Measurements from ENCODE around the gene ANKRD2. TPM values are rescaled to one million over a fixed set of nuclear protein-coding genes. Genes with fewer than 3 reads are reported as not detected.

Gene ANKRD2
- total and polyA plus RNA-seq, 8 donors, result 0.25 to 9.9 (median 0.68) TPM; not detected in 5

DNA sequence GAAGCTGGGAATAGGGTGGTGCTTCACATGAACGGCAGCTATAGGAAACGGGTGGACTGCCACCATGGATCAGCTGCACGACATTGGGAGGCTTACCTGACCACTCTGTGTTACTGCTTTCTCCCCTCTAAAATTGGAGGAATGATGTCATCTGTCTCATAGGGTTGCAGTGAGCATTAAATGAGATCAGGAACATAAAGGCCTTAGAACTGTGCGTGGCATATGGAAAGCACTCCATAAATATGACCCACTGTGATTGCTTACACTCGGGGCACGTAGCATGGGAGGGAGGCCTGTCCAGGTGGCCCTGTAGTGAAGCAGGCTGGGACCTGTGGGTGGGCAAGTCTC, 26.7 kb downstream of the ANKRD2 start:
- Histone ChIP-seq H3K27me3 (no peaks in the 10 kb centered on the region), H3K4me1 (peaks cover 3 to 17% (median 10%) of the 10 kb centered on the region in 4 donors), H3K36me3 (no peaks in the 10 kb centered on the region), H3K4me3 (no peak overlapping the region), H3K9me3 (no peaks in the 10 kb centered on the region), H3K27ac (no peak overlapping the region)
- no peak for DNase-seq
- 78 to 87% (median 81%) methylated on average over 6 of the region's 6 CpGs for WGBS, 5 donors
- intact Hi-C loops (cut with DNase I; ENCODE audit: low total_unique reads), result no loop called here
- TF ChIP-seq EP300 (IDR thresholded peaks at IDR 0.05) (no peak), POLR2AphosphoS5 (IDR thresholded peaks at IDR 0.05) (no peak), POLR2A (IDR thresholded peaks at IDR 0.05) (no peak)
- TF ChIP-seq, protein P1, sequence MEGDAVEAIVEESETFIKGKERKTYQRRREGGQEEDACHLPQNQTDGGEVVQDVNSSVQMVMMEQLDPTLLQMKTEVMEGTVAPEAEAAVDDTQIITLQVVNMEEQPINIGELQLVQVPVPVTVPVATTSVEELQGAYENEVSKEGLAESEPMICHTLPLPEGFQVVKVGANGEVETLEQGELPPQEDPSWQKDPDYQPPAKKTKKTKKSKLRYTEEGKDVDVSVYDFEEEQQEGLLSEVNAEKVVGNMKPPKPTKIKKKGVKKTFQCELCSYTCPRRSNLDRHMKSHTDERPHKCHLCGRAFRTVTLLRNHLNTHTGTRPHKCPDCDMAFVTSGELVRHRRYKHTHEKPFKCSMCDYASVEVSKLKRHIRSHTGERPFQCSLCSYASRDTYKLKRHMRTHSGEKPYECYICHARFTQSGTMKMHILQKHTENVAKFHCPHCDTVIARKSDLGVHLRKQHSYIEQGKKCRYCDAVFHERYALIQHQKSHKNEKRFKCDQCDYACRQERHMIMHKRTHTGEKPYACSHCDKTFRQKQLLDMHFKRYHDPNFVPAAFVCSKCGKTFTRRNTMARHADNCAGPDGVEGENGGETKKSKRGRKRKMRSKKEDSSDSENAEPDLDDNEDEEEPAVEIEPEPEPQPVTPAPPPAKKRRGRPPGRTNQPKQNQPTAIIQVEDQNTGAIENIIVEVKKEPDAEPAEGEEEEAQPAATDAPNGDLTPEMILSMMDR (IDR thresholded peaks at IDR 0.05), result no peak

DNA sequence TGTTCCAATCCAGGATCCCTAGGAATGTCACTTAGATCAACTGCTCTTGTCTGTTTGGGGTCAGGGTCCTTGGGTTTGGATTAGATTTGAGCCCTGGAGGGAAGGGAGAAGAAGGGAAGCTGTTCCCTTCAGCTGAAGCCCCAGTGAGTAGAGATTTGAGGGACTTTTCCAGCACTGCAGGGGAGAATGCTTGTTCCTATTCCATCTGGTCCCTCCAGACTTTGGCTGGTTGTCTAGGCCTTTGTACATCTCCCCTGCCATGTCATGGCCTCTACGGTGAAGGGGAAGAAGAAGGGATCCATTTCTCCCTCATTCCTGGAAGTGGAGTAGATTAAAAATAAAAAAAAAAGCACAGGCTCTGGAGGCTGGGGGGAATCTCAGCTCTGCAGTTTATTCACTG, 28.0 kb downstream of the ANKRD2 start:
- 72 to 100% (median 94%) methylated on average over 1 of the region's 1 CpG for WGBS, 5 donors
- no peak overlapping the region for H3K27ac ChIP-seq
- no peak overlapping the region for H3K4me3 ChIP-seq
- DNase-seq, result no peak
- no peak for TF ChIP-seq EP300 (IDR thresholded peaks at IDR 0.05)
- TF ChIP-seq, protein P1 (IDR thresholded peaks at IDR 0.05), result no peak
- TF ChIP-seq POLR2A (IDR thresholded peaks at IDR 0.05), result no peak
- no peak for TF ChIP-seq POLR2AphosphoS5 (IDR thresholded peaks at IDR 0.05)
- peaks cover 3 to 15% (median 9%) of the 10 kb centered on the region in 4 donors for H3K4me1 ChIP-seq
- no peaks in the 10 kb centered on the region for H3K9me3 ChIP-seq
- intact Hi-C loops (cut with DNase I; ENCODE audit: low total_unique reads), result no loop called here
- H3K36me3 ChIP-seq, result no peaks in the 10 kb centered on the region
- H3K27me3 ChIP-seq, result no peaks in the 10 kb centered on the region

DNA sequence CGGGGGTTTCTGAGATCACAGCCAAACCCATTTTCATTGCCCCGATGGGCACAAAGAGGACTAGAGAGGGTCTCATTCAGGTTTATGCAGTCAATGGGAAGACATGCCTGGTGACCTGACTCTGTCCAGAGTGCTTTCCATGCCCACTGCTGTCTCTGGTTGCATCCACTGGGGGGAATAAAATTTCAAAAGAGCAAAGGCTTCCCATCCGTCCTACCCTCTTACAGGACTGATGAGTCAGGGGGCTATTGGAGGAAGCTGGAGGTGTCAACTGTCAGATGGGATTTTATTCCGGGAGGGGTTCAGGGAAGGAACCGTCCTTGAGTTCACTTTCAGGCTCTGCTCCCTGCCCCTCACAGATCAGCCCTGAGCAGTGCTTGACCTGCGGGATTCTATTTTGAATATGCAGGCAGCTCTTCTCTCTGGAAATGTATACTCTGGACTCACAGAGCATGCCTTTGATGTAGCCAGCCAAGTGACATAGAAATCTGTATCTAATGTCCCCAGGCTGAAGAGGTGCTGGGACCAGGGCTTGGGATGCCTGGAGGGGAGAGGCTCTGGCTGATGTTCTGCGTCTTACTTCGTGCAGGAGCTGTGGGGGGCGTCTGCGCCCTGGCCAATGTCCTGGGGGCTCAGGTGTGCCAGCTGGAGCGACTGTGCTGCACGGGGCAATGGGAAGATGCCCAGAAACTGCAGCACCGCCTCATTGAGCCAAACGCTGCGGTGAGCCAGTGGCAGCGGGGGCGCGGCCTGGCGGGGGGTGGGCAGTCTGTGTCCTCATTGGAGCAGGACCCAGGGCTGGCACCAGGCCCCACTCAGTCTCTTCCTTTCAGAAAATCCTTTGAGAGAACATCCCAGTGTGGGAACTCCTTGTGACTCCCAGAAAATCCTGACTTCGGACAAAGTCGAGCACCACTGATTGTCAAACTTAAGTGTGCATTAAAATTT, 29.0 kb downstream of the ANKRD2 start:
- no peaks in the 10 kb centered on the region for H3K9me3 ChIP-seq
- WGBS, 5 donors, result 76 to 85% (median 83%) methylated on average over 19 to 21 of the region's 21 CpGs
- H3K27me3 ChIP-seq, result no peaks in the 10 kb centered on the region
- DNase-seq, result no peak
- intact Hi-C loops (cut with DNase I; ENCODE audit: low total_unique reads), result no loop called here
- TF ChIP-seq, protein P1 (IDR thresholded peaks at IDR 0.05), result no peak
- TF ChIP-seq EP300 (IDR thresholded peaks at IDR 0.05) (no peak), POLR2A (IDR thresholded peaks at IDR 0.05) (no peak), POLR2AphosphoS5 (IDR thresholded peaks at IDR 0.05) (no peak)
- no peak overlapping the region for H3K27ac ChIP-seq
- H3K4me3 ChIP-seq, result no peak overlapping the region
- no peaks in the 10 kb centered on the region for H3K36me3 ChIP-seq
- H3K4me1 ChIP-seq, result peaks cover 0 to 7% (median 4%) of the 10 kb centered on the region in 4 donors

DNA sequence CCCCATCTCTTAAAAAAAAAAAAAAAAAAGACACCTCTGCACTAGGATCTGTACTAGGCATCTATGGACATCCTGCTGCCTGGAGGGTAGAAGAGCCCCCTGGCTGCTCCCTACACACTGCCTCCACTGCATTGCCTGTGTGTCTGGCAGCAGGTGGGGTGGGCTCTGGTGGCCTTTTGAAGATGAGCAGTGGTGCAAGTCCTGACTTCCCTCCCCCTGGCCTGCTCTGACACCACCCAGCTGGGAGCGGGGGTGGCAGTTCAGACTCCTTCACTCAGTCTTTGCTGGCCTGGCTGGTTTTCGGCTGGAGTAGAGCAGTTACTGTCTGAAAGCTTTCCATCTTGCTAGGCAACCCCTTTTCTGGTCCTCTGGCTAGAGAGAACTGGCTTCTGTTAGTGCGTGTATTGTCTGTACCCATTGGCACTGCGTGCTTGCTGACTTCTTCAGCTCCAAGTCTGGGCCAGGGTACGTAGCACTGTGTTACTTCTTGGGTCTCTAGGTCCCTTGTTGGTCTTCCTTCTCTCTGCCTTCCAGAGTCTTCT, 34.6 kb downstream of the ANKRD2 start:
- H3K9me3 ChIP-seq, result no peaks in the 10 kb centered on the region
- no peak for DNase-seq
- H3K27me3 ChIP-seq, result no peaks in the 10 kb centered on the region
- intact Hi-C loops (cut with DNase I; ENCODE audit: low total_unique reads), result no loop called here
- TF ChIP-seq EP300 (IDR thresholded peaks at IDR 0.05), result no peak
- TF ChIP-seq, protein P1 (IDR thresholded peaks at IDR 0.05), result no peak
- TF ChIP-seq POLR2AphosphoS5 (IDR thresholded peaks at IDR 0.05), result no peak
- TF ChIP-seq POLR2A (IDR thresholded peaks at IDR 0.05), result no peak
- H3K4me1 ChIP-seq, result no peaks in the 10 kb centered on the region
- no peak overlapping the region for H3K4me3 ChIP-seq
- no peaks in the 10 kb centered on the region for H3K36me3 ChIP-seq
- no peak overlapping the region for H3K27ac ChIP-seq
- 91 to 95% (median 93%) methylated on average over 5 of the region's 5 CpGs for WGBS, 5 donors
